IMR-90 (cell line): ENCODE data around the gene ZNF593.

Experiments used
- BHLHE40 ChIP-seq: fragments of 150-350 bp; IDR thresholded peaks from 2 replicates; pipeline ENCODE4 v1.6.1; 2016; ENCODE audit warnings: mild to moderate bottlenecking, low read depth, low read length
- CTCF ChIP-seq: conservative IDR thresholded peaks from 2 replicates; pipeline ENCODE4 v1.5.1; 2012; ENCODE audit warnings: mild to moderate bottlenecking, low read depth, low read length, improper control_type of control experiment
- MAZ ChIP-seq: IDR thresholded peaks from 2 replicates; pipeline ENCODE4 v1.6.1; 2012; ENCODE audit warnings: low read depth, mild to moderate bottlenecking, low read length, improper control_type of control experiment, moderate library complexity, borderline replicate concordance
- NFE2L2 ChIP-seq: fragments of 150-350 bp; IDR thresholded peaks from 2 replicates; pipeline ENCODE4 v1.6.1; 2016; ENCODE audit warnings: low read depth, mild to moderate bottlenecking, low read length

GRCh38 chr1:26180010-26180506, 10.3 kb downstream of the ZNF593 start:
- TF ChIP-seq MAZ, result no peak
- TF ChIP-seq BHLHE40, result no peak
- no peak for TF ChIP-seq NFE2L2
- no peak for TF ChIP-seq CTCF
